ENCODE measurements around the gene FAM20C.
"Not testable (repeated sequence)": the region's sequence is repeated elsewhere in the genome, so short reads cannot be mapped to it uniquely, and the experiment has no call there.

FAM20C gene

GRCh38 chr7:174716-175115 is 17.7 kb upstream of the FAM20C start:
- no peak for DNase-seq

- DNase-seq: no peak
These were observed 16.4 kb upstream of the FAM20C start for GRCh38 chr7:175955-176354.

GRCh38 chr7:176381-176780 is 16.0 kb upstream of the FAM20C start:
- DNase-seq: no peak

GRCh38 chr7:176786-177459 is 15.4 kb upstream of the FAM20C start:
- no peak for DNase-seq

GRCh38 chr7:178444-178843 is 13.9 kb upstream of the FAM20C start:
- DNase-seq: no peak

GRCh38 chr7:179209-179681 is 13.1 kb upstream of the FAM20C start:
- DNase-seq: no peak

GRCh38 chr7:179948-180694 is 12.2 kb upstream of the FAM20C start:
- no peak for DNase-seq

- DNase-seq: no peak
These were observed 10.6 kb upstream of the FAM20C start for GRCh38 chr7:181738-182137.

- not testable (repeated sequence) for DNase-seq
These were observed 9.9 kb upstream of the FAM20C start for GRCh38 chr7:182502-182901.

- no peak for DNase-seq
These were observed 8.7 kb upstream of the FAM20C start for GRCh38 chr7:183496-184292.

GRCh38 chr7:184294-185264 is 7.8 kb upstream of the FAM20C start:
- DNase-seq: no peak

GRCh38 chr7:186516-187113 is 5.8 kb upstream of the FAM20C start:
- no peak for DNase-seq

- no peak for DNase-seq
These were observed 5.0 kb upstream of the FAM20C start for GRCh38 chr7:187227-187927.

- DNase-seq: no peak
These were observed 4.2 kb upstream of the FAM20C start for GRCh38 chr7:188174-188573.

- no peak for DNase-seq
These were observed 3.5 kb upstream of the FAM20C start for GRCh38 chr7:188727-189500.

- DNase-seq: no peak
These were observed 2.7 kb upstream of the FAM20C start for GRCh38 chr7:189719-190118.

GRCh38 chr7:190196-190595 is 2.2 kb upstream of the FAM20C start:
- no peak for DNase-seq

GRCh38 chr7:191105-191980 is 1.0 kb upstream of the FAM20C start:
- DNase-seq: peak; percentile 5

GRCh38 chr7:192701-193480 is 520 bp downstream of the FAM20C start:
- DNase-seq: no peak

All from stimulated activated CD4-positive, alpha-beta T cell treated with anti-CD3 and anti-CD28 coated beads, Interleukin-4, amount 100 ng/mL, for 24 hours (primary cell).